Suppressor macrophage treated with lipopolysaccharide for 1 hour (primary cell): ENCODE data around the gene USF2.
"Not testable (repeated sequence)": the region's sequence is repeated elsewhere in the genome, so short reads cannot be mapped to it uniquely, and the experiment has no call there.

Experiments used
- DNase-seq, 3 donors: peaks; one replicate each; pipeline ENCODE4 v3.0.0-alpha.2; 2020 to 2022

Gene USF2, protein sequence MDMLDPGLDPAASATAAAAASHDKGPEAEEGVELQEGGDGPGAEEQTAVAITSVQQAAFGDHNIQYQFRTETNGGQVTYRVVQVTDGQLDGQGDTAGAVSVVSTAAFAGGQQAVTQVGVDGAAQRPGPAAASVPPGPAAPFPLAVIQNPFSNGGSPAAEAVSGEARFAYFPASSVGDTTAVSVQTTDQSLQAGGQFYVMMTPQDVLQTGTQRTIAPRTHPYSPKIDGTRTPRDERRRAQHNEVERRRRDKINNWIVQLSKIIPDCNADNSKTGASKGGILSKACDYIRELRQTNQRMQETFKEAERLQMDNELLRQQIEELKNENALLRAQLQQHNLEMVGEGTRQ

DNA sequence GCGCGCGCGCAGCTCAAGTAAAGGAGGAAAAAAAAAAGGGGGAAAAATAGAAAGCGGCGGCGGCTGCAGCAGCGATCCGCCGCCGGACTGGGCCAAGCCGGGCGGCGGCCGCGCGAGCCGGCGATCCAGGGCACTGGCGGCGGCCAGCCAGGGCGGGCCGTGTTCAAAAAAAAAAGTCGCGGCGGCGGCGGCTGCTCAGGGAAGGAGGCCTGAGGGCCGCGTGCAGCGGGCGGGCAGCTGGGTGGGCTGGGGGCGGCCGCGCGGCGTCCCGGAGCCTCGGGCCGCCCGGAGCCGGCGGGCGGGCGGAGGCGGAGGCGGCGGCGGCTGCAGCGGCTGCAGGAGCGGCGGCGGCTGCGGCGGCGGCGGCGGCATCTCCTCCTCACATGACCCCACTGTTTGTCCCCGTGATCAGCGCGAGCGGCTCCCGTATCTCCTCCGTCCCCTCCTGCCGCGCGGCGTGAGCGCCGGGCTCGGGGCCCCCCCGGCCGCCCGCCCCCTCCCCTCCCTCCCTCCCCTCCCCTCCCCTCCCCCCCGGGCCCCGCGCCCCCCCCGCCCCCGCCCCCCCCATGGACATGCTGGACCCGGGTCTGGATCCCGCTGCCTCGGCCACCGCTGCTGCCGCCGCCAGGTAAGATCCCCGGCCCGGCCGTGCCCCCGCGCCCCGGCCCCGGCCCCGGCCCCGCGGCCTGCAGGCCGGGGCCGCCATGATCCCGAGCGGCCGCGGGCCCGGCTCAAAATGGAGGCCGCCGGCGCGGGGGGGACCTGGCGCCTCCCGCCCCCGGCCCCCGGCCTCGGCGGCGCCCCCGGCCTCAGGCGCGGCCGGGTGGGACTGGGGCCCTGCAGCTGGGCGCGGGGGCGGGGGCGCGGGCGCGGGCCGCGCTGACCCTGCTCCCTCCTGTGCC lies at the start of gene USF2:
TSS of gene USF2 (plus strand) at position 427 of the 902 bp plus-strand sequence. CDS start at position 567, 140 bp downstream.
- peak; percentile 65 to 85 (median 75) for DNase-seq

GRCh38 chr19:35219008-35219407 lies 49.8 kb upstream of the USF2 start:
- DNase-seq = no peak

DNA sequence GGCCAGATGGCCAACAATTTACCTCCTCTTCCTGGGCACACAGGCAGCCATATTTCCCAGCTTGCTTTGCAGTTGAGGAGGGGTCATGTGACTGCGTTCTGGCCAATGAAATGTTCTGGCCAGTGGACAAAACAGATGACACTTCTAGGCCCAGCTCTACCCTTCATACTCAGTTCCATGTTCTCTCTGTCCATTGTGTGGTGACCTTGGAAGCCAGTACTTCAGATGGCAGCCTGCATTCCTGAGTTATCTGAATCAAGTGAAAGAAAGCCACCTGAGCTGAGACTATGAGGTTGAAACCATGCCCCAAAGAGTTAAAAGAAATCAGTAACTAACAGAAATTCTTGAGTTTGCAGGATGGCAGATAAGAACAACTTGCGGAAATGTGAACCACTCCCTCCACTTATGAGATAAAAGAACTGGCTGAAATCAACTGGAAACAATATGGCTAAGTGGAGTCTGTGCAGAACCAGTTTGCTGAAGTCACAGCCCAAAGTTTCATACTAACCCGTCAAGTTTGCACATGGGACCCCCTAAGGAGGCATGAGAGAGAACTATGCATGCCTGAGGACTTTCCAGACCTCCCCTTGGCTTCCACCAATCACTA lies 48.3 kb upstream of the USF2 start:
- no peak for DNase-seq

GRCh38 chr19:35220973-35221590 lies 47.7 kb upstream of the USF2 start:
- DNase-seq = not testable (repeated sequence)

DNA sequence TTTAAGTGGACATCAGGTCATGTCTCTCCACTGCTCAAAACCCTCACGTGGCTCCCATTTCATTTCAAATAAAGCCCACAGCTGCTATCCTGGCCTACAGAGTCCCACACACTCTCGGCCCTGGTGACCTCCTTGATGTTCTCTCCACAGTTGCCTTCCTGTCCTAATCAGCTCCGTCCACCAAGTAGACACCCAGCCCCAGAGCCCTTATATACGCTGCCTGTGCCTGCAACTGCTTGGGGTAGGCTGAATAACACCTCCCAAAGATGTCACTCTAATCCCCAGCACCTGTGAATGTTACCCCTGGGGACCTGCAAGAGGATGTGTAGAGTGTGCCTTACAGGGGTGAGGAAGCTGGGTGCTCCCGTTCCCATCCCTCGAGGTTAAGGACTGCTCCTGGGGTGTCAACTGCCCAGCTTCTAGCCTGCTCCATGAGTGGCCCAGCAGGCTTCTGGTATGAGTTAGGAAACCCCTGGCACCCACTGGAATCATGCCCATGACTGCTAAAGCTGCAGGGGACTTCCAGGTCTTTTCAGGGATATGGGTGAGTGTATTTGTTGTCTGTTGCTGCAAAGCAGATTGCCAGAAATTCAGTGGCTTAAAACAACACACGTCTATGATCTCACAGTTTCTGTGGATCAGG lies 46.3 kb upstream of the USF2 start:
- peak; percentile 62 to 74 (median 69) for DNase-seq

GRCh38 chr19:35223084-35223790 lies 45.5 kb upstream of the USF2 start:
- peak; percentile 79 to 83 (median 81) for DNase-seq

GRCh38 chr19:35223862-35224505 lies 44.8 kb upstream of the USF2 start:
- no peak for DNase-seq

GRCh38 chr19:35224681-35225571 lies 43.8 kb upstream of the USF2 start:
- DNase-seq = peak in 1 of 3 donors; percentile 33

- no peak for DNase-seq
These were observed 42.8 kb upstream of the USF2 start for GRCh38 chr19:35225951-35226350.

DNA sequence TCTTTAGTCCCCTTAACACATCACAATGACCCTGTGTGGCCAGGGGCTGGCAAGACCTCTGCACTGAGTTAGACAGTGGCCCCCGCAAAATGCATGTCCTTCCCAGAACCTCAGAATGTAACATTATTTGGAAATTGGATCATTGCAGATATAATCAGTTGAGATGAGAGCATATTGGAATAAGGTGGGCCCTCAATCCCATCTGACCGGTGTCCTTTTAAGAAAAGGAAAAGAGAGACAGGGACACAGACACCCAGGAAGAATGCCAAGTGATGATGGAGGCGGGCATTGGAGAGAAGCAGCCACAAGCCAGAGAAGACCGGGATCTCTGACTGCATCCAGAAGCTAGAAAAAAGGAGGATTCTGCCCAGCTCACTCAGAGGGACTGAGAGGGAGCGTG lies 42.0 kb upstream of the USF2 start:
- no peak for DNase-seq

DNA sequence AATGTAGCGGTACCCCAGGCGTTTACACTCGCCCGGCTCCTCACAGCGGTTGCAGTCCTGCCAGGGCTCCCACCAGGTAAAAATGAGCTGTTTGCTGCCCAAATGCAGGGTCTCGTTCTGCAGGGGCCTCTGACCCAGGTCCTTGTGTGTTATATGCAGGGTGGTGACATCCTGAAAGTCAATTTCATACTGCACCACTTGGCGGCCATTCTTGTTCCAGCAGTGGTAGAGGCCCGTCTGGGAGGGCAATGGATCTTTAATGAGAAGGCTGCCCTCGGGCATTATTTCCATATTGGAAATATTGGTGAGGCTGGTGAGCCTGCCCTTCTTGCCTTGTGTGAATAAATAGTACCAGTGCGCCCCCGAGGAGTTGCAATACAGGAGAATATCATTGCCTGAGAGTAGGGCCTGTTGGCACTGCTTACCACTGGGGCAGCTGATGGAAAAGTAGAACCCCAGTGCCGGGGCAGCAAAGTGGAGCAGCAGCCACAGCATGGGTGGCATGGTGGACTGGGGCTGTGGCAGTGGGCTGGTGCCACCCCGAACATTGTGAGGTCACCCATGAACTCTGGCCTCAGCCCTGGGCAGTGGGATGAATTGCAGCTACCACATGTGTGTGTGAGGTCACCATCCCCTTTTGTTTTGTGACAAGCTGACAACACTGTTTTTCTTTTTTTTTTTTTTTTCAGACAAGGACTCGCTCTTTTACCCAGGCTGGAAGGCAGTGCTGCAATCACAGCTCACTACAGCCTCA lies 40.4 kb upstream of the USF2 start, which contains the start of gene FAM187B:
TSS of gene FAM187B (minus strand) at position 563 of the 754 bp plus-strand sequence. CDS start at position 504, 59 bp downstream.
- peak; percentile 78 to 88 (median 85) for DNase-seq

DNA sequence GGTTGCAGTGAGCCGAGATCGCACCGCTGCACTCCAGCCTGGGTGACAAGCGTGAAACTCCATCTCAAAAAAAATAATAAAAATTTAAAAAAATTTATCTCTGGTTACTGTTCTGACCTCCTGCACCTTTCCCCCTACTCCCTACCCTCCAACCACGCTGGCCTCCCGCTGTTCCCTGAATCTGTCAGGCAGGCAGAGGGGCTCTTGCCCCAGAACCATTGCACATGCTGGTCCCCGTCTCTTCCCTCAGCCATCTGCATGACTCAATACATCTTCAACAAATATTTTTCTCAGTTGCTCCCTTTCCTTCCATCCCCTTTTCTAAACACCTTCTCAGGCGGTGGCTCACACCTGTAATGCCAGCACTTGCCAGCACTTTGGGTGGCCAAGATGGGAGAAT lies 39.2 kb upstream of the USF2 start:
- no peak for DNase-seq

DNA sequence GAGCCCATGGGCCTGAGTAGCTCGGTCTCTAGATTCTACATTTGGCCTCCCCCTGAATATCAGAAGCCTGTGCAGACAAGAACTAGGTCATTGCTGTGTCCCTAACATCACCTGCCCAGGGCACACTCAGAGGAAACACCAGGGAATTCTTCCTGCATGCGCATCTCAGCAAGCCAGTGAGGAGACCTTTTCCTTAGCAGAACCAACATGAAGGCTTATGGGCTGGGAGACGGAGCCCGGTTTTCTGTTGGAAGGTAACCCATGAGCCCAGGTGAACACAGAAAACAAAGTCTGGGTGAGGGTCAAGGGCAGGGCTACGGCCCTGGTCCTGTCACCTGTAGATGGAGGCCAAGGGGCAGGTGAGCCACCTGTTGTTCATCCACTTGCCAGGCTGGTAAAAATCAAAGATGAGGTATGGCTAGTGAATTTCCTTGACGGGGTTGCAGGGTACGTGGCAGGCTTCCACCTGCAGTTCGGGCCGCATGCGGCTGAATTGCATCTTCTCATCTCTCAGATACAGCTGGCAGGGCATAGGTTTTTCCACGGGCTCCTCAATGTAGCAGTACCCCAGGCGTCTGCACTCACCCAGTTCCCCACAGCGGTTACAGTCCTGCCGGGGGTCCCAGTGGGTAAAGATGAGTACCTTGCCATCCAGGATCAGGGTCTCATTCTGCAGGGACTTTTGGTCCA lies 36.7 kb upstream of the USF2 start:
- no peak for DNase-seq

- no peak for DNase-seq
These were observed 35.9 kb upstream of the USF2 start for GRCh38 chr19:35232912-35233311.

GRCh38 chr19:35236638-35237400 lies 31.9 kb upstream of the USF2 start:
- peak in 2 of 3 donors; percentile 14 to 30 for DNase-seq

DNA sequence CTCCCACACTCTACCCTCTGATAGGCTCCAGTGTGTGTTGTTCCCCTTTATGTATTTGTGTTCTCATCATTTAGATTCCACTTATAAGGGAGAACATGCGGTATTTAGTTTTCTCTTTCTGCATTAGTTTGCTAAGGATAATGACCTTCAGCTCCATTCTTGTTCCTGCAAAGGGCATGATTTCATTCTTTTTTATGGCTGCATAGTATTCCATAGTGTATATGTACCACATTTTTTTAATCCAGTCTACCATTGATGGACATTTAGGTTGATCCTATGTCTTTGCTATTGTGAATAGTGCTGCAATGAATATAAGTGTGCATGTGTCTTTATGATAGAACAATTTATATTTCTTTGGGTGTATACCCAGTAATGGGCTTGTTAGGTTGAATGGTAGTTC lies 29.2 kb upstream of the USF2 start:
- not testable (repeated sequence) for DNase-seq

- peak; percentile 41 to 56 (median 49) for DNase-seq
These were observed 28.4 kb upstream of the USF2 start for GRCh38 chr19:35240327-35240726.

GRCh38 chr19:35241417-35241816 lies 27.3 kb upstream of the USF2 start:
- DNase-seq = no peak
